RCC 7860 (cell line): Measurements from ENCODE around the gene CCNQ.

Source experiments
- DNase-seq: peaks from one replicate; pipeline ENCODE4 v3.0.0-alpha.2; 2015; ENCODE audit warnings: low spot score
- FAIRE-seq: peaks from 2 replicates; lab custom pipeline; 2012; peaks lifted over from hg19 to GRCh38; lab: Jason Lieb, UNC

CCNQ gene

DNA sequence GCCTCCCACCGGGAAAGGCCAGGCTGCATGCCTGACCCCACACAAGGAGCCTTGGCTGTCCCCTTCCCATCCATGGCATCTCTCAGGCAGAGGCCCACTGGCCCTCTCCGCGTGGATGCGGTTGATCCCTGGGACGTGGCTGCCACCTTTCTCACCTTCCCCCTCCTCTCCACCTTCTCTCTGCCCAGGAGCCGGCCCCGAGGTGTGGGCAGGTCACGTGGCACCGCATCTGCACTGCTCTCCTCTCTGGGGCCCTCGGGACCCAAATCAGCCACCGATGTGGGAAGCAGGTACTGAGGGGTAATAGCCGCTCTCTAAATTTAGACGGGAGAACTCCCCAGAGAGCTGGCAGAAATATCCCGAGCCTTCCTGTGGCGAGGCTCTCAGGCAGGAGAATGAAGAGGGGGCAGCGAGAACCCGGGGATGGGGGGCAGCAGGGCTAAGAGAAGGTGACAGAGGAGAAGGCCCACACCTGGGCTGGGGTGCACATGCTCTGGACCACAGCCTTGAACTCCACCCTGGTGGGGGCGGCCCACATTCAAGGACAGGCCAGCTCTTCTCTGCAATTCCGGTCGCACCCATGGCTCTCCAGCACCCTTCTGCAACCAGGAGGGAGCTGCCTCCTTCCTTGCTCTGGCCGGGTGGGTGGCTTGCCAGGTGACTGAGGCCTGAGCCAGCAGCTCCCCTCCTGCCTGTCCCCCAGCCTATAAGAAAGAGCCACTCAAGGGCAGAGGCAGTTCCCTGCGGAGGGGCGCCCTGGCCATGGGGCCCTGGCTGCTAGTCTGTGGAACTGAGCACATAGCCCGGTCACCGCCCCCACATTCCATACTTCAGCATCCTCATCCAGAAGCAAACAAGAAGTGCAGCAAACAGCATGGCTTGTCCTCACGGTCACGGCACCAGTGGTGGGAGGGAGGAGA is 38.4 kb upstream of the CCNQ start:
- FAIRE-seq: no peak
- DNase-seq: no peak

DNA sequence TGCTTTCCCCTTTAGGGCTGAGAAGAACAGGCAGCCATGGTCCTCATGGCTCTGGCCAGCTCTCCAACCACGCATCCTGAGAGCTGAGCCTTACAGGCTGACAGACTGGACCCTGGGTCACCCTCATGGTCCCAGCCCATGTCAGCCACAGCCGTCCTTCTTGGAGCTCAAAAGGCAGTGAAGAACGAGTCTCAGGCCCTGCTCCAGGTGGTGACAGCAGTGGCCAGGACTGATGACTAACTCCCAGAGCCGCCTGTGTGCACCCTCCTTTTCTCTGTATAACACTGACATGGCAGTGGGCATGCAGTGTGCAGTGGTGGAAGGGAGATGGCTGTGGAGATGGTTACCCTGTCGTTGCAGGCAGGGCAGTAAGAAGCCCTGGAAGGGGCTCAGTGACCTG is 37.8 kb upstream of the CCNQ start:
- FAIRE-seq: no peak

DNA sequence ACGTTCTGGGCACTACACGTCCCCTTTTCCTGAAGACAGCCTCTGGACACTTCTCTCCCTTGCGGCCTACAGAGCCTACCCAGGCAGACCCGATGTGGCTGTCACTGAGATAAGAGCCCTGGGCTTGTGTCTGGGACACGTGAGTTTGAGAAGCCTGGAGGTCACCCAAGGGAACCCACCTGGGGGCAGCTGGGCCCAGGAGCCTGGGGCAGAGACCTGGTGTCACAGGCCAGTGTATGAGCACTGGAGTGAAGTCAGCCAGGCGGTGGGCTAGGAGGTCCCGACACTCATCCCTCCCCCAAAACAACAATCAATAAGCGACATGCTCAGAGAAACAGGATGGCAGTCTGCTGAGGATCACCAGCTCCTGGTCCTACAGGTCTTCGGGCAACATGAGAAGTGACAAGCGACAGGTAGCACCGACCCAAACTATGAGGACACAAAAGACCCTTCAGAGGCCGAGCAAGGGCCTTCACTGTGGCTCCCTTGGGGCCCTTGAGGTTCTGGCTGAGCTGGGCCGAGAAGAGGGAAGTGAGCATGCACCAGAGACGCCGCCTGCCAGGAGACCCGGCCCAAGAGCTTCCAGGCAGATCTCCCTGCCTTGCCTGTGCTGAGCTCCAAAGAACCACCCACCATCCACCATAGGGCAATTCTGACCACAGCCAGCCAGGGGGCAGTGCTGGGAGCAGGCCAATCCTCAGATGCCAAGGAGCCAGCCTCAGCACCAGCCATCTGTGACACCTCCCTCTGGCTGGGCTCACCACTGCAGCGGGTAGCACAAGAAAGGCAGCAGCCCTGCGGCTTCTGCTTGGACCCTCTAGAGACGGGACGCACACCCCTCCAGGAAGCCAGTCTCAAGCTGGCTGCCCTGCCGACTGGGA is 37.1 kb upstream of the CCNQ start:
- FAIRE-seq (peak; percentile 67), DNase-seq (peak; percentile 36)

More for the DNA sequence above, 37.8 kb upstream of the CCNQ start:
- no peak for DNase-seq

DNA sequence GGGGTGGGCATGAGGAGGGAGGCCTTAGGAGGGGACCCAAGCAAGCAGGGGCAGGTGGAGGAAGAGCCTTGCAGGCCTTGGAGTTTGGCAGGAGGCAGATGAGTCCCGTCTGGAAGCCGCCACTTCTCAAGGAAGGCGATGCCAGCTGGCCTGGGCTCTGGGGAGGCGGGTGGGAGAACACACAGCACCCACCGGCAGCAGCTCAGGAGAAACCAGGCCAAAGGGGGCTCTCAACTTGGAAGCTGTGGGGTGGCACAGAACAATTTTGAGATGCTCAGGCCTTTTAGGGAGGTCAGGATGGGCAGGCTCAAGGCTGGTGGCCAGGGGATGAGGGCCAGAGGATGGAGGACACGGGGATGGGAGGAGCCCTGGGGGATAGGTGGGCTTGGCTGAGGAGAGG is 36.4 kb upstream of the CCNQ start:
- FAIRE-seq (no peak), DNase-seq (no peak)

DNA sequence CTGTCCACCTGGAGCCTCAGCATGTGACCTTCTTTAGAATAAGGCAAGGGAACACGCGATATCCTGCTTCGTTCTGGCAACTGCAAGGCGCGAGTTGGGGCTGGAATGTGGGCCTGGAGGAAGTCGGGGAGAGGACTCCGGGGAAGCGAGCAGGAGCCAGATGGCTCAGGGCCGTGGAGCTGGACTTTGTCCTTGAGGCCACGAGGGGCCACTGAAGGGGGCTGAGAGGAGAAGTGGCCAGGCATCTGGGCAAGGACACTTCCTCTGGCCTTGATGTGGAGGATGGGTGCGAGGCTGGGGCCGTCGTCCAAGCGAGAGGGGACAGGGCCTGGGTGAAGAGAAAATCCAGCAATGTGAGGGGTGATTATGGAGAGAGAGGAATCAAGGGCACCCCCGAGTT is 35.9 kb upstream of the CCNQ start:
- no peak for DNase-seq
- no peak for FAIRE-seq

DNA sequence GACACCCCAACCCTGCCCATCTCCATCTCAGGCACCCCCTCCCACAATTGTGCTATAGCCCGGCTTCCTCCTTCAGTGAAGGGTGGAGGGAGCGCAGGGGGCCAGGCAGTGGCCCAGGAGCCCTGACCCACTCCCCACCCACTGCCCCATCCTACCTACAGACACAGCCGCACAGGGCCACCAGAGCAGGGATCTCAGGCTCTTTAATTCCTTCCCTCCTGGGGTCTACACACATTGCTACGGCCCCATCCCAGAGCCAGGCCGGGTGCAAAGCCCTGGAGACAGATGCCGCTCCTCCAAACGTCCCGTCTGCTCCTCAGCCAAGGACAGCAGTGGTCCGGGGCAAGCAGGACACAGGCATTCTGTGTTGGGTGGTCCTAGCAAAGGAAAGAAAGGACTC is 35.3 kb upstream of the CCNQ start:
- no peak for FAIRE-seq
- no peak for DNase-seq

DNA sequence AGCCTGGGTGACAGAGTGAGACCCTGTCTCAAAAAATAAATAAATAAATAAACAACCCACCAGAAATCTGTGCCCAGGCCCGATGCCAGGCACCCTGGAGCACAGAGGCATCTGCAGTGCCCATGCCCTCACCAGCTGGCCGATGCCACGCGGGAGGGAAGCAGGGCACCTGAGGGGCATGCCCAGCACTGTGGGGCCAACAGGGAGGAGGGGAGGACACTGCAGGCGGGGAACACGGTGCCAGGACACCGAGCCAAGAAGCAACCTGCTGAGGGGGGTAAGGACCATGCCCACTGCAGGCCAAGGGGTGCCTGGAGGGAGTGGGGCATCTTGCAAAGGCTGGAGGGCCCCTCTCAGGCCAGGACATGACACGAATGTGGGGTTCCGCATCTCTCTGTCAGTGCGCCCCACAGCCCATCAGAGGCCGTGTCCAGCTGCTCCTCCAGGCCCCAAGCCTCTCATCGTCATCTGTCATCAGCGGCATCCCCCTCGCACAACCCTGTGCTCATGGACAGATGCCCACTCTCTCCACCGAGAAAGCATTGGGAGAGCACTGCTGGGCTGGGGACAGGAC is 34.8 kb upstream of the CCNQ start:
- FAIRE-seq (no peak), DNase-seq (no peak)

DNA sequence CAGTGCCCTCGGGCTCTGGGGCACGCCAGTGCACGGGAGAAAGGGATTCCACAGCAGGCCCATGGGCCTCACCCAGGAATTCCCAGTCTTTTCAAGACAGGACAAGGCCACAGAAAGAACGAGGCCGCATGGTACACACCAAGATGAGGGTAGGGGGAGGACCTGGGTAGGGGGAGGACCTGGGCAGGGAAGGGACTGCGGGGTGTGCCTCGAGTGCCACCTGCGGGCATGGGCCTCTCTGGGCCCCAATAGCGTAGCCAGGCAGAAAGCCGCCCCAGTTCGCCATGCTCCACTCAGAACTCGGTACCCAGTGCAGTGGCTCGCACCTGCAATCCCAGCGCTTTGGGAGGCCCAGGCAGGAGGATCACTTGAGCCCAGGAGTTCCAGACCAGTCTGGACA is 34.1 kb upstream of the CCNQ start:
- DNase-seq (no peak), FAIRE-seq (no peak)

DNA sequence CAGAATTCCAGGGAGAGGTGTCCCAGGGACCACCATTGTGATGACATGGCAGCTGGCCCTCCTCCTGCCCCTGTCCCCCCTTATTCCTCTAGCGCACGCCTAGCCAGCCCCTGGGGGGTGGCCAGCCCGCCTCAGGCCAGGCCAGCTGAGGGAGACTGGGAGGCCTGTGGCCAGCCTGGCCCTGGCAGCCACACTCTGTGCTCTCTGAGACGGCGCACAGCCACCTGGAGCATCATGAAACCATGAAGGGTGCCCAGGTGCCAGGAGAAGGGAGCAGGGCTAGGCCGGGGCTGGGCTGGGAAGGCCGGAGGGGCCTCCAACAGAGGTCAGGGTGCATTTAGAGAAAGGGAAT is 33.6 kb upstream of the CCNQ start:
- FAIRE-seq: no peak

DNA sequence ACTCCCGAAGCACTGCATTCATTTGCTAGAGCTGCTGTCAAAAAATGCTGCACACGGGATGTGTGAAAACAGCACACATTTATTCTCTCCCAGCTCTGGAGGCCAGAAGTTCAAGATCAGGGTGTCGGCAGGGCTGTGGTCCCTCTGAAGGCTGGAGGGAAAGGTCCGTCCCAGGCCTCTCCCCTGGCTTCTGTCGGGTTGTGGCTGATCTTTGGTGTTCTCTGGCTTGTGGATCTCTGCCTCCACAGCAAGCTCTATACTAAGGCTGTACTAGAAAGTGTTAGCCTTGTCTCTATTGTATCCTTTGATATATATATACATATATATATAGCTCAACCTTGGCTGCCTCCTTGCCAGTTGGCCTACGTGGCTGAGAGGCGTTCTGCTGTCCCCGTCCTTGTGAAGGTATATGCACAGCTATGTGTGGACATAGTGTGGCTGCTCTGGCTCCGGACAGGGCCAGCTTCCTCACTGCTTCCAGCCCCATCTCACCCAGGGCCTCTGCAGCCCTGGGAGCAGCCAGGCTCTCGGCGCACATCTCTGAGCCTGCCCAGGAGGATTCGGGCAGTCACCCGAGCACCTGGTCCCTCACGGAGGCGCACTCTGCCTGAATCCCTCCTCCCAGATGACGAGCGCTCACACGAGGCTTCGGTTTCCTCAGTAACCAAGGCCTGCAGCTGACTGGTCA is 33.1 kb upstream of the CCNQ start:
- FAIRE-seq (no peak), DNase-seq (no peak)

More for the DNA sequence above, 33.6 kb upstream of the CCNQ start:
- no peak for DNase-seq

DNA sequence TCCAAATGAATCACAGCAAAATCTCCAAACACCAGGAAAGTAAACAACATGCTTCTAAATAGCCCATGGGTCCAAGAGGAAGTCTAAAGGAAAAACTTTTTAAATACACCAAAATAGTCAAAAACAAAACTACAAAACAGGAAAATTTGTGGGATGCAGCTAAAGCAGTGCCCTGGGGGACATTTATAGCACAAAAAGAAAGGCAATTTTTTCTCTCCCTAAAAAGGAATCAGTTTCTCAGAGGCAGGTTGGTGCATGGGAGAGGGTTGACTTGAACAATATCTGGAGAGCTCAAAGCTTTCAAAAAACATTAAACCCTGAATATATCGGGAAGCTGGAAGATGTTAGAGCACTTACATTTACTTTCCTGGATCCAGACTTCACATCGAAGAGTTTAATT is 32.4 kb upstream of the CCNQ start:
- no peak for DNase-seq
- FAIRE-seq: no peak

DNA sequence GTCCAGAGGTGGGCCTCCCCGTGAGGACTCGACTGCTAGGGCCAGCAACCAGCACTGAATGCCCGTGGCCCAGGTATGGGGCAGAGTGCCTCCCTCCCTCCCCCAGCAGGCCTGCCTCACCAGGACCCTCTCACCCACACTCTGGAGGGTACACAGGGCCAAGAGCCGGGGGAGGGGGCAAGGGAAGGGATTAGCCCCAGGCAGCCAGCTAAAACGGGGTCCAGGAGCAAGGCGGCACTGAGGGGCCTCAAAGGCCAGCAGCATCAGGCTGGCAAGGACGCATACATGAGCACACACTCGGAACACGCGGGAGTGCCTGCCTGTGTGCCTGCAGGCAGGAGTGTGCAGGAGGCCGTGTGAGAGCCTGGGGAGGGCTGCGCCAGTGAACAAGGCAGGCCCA is 29.7 kb upstream of the CCNQ start:
- DNase-seq (no peak), FAIRE-seq (no peak)

DNA sequence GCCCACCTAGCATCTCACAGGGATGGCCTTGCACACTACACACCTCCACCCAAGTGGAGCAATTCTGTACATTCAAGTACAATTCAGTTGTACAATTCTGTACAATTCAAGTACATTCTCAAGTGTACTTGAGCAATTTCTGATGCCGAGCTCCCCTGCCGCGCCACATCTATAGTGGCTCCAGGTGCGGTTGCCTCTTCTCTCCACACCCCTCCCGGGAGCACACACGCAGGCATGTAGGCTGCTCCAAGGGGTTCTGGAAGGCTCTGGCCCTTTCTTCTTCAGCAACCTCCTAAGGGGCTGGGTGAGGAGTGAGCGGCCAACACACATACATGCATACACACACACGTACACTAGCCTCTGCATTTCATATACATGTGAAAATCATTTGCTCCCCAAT is 29.2 kb upstream of the CCNQ start:
- FAIRE-seq: no peak
- DNase-seq: no peak

DNA sequence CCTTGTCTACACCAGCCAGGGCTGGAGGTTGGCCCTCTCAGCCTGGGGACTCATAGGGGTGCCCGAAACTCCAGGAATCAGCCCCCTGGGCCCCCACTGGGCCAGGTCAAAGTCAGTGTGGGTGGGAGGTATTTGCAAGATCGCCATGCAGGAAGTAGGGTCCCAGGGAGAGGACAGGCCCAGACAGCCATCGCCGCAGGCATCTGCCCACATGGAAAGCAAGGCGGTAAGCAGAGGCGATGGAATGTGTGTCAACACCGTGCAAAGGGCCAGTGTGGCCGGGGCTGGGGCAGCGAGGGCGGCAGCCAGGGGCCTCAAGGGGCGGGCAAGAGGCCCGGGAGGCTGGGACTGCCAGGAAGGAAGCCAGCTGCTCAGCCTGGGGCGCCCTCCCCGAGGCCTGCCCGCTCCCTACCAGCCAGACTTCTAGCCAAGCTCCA is 28.8 kb upstream of the CCNQ start:
- DNase-seq (no peak), FAIRE-seq (no peak)

DNA sequence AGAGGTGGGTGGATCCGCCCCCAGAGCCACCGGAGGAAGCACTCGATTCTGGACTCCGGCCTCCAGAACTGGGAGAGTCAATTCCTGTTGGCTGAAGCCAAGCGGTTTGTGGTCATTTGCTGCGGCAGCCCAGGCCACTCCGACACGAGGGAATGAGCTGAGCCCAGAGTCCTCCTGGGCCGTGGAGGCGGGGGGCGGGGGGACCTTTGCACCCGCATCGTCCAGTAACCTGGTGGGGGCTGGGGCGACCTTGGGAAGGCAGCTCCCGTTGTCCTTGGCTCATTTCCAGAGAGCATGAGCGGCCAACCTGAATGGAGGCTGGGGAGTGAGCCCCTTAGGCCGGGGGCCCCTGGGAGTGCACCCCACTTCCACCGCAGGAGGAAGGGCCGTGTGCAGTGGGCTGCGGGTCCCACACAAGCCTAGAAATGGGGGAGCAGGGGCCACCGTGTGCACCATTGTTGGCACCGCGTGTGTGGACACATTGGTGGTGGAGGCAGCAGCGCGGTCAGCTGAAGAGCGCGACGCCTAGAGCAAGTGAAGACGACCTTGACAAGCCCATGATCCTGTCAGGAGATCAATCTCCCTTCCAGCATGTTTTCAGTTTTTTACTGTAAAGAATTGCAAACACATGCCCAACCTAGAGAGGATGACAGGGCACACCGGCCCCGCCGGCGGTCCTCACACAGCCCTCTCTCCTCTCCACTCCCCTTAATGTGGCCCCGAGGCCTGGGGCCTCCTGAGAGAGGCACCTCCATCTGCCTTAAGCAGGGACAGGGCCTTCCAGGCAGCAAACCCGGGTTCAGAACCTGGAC is 28.1 kb upstream of the CCNQ start:
- FAIRE-seq (no peak), DNase-seq (no peak)

DNA sequence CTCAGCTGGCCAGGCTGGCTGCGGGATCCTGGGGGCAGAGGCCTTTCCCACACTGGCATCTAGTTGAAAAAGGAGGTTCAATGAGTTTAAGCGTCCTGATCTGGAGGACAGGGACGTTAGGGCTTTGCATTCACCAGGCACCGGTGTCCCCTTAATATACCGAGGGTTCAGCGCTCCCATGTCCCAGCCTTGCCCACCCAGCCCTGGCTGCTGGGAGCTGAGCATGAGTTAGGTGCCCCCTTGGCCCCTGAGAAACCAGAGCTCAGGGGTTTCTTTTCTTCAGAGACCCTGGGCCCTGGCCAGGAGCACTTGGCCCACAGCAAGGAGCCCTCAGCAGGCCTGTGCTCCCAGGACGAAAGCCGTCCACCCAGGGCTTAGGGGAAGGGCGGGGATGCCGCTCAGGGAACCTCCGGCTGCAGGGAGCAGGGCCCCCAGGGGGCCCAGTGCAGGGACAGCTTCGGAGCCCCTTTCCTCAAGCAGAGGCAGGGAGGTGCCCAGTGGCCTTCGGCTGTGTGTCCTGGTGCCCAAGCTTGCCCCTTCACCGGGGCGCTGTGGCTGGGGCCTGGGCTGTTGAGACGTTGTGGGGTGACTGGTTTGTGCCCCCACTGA is 27.2 kb upstream of the CCNQ start:
- DNase-seq (no peak), FAIRE-seq (no peak)

DNA sequence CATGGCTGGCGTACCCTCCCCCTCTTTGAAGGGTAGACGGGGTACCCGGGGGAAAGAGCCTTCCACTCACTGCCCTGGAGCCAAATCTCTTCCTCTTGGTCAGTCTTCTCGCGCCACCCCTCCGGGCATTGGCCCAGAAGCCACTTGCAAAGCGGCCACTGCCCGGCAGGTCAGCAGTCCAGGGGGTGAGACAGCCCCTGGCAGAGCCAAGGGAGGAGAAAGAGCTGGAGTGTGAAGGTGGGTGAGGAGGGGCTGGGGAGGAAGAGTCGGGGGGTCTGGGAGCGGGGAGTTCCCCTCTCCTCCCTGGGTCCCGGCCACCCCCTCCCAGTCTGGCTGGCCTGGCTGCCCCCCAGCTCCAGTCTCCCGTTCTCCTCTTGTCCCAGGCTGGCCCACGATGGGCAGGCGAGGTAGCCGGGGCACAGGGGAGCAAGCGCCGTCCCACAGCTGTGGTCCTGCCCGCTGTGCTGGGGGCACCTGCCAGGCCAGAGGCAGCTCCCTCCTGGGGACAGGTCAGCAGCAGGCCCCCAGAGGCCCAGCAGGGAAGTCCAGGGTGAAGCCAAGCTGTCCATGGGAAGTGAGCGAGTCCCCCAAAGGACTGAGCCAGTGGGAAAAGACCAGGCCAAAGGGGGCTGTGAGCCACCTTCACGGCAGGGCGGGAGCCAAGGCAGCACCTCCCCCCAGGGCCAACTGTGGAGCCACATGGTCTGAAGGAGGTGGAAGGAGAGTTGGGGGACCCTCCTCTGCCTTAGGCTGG is 26.5 kb upstream of the CCNQ start:
- DNase-seq (no peak), FAIRE-seq (no peak)

DNA sequence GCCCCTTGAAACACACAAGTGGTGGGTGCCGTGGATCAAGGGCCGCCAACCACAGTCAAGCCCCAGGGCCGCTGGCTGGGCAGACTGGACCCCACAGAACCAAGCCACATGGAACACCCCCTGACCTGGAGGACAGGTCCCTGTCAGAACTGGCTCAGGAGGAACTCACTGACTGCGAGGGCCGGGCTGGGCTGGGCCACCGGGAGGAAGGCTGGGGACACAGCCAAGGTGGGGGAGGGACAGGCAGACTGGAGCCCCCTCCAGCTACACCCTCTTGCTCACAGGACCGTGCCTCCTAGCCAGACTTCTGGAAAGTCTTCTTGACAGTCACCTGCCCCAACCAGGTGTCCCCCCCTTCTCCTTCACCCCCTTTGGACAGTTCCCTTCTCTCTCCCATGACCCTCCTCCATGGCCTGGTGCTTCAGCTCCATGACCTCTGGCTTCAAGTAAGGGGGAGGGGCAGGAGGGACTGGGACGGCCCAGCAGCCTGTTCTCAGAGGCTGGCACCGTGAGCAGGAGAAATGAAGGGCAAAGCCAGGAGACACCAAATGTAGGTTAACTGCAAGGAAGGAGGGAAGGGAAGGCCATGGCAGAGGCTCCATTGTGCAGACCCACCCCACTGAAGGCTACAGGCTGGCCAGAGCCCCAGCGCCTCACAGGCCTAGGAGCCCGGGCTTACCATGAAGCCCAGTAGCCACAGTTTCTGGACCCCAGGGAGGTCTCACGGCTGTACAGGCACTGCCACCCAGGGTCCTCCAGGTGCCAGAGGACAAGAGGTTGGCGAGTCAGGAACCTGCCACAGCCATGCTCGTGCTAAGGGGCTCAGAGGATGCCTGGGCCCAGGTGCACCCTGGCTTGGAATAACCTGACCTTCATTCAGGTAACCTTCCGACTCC is 25.5 kb upstream of the CCNQ start:
- no peak for FAIRE-seq
- DNase-seq: no peak
